Neural progenitor cell (in vitro differentiated cells): Measurements from ENCODE around the gene RARS2.

ENCODE experiments used
- EZH2 ChIP-seq: fragments of 200-600 bp; sonication (generic); IDR thresholded peaks from 2 replicates; pipeline ENCODE4 v1.6.1; 2017; ENCODE audit warnings: antibody characterized with exemption, mild to moderate bottlenecking, moderate library complexity
- TF ChIP-seq, protein P1 (sequence below): fragments of 200-600 bp; sonication (generic); IDR thresholded peaks from 2 replicates; pipeline ENCODE4 v1.5.1; 2017; ENCODE audit warnings: antibody characterized with exemption, mild to moderate bottlenecking

DNA sequence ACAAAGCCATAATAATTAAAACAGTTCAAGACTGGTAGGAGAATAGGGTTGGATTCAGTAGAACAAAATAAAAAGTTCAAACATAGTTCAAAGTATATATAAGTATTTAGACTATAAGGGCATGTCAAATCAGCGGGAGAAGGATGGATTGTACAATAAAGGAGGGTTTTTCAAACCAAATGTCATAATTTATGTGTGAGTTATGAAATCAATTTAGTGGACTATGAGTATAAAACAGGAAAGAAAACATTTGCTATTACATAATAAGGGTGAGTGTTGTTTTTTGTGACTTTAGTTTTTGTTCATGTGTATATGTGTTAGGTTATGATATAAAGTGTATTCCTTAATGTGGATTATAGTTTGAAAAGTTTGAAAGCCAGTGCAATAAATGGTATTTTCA is 10.8 kb upstream of the RARS2 start:
- TF ChIP-seq, protein P1, sequence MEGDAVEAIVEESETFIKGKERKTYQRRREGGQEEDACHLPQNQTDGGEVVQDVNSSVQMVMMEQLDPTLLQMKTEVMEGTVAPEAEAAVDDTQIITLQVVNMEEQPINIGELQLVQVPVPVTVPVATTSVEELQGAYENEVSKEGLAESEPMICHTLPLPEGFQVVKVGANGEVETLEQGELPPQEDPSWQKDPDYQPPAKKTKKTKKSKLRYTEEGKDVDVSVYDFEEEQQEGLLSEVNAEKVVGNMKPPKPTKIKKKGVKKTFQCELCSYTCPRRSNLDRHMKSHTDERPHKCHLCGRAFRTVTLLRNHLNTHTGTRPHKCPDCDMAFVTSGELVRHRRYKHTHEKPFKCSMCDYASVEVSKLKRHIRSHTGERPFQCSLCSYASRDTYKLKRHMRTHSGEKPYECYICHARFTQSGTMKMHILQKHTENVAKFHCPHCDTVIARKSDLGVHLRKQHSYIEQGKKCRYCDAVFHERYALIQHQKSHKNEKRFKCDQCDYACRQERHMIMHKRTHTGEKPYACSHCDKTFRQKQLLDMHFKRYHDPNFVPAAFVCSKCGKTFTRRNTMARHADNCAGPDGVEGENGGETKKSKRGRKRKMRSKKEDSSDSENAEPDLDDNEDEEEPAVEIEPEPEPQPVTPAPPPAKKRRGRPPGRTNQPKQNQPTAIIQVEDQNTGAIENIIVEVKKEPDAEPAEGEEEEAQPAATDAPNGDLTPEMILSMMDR, result no peak
- TF ChIP-seq EZH2, result no peak
